Colonic mucosa (tissue), 4 donors: ENCODE results near the gene NEU1. TPM values are rescaled to one million over a fixed set of nuclear protein-coding genes. Genes with fewer than 3 reads are reported as not detected.
"Not testable (repeated sequence)": the region's sequence is repeated elsewhere in the genome, so short reads cannot be mapped to it uniquely, and the experiment has no call there.

Experiments used
- DNase-seq: peaks from one replicate; pipeline ENCODE4 v3.0.0-alpha.2; 2020
- H3K27ac ChIP-seq: fragments of 200-600 bp; one replicate; pipeline ENCODE4 v1.8.0; 2021
- H3K27me3 ChIP-seq: fragments of 200-600 bp; one replicate; pipeline ENCODE4 v1.8.0; 2021
- H3K36me3 ChIP-seq: fragments of 200-600 bp; one replicate; pipeline ENCODE4 v1.8.0; 2021
- H3K4me1 ChIP-seq: fragments of 200-600 bp; one replicate; pipeline ENCODE4 v1.8.0; 2021; ENCODE audit warnings: mild to moderate bottlenecking
- H3K4me3 ChIP-seq: fragments of 200-600 bp; one replicate; pipeline ENCODE4 v1.8.0; 2021
- H3K9ac ChIP-seq, 2 donors: one replicate each; pipeline ENCODE4 v1.7.0; 2013; ENCODE audit warnings: control low read depth in 2 of 2, low read depth in 2 of 2, low read length in 2 of 2
- H3K9me3 ChIP-seq: fragments of 200-600 bp; one replicate; pipeline ENCODE4 v1.8.0; 2021
- CTCF ChIP-seq: fragments of 200-600 bp; IDR thresholded peaks from one replicate; pipeline ENCODE4 v1.8.0; 2022; ENCODE audit warnings: antibody characterized with exemption, mild to moderate bottlenecking
- intact Hi-C: fragments of 100-400 bp; cut with DNase I; formaldehyde crosslinking; loops from one replicate; pipeline ENCODE4 v1.14.1; 2022
- total RNA-seq, 2 donors: library from RNA; stranded (reverse); fragmentation: NEBNext Ultra II Directional in 1 of 2; extraction: Animal tissue kit (Norgen Biotek cat#: 25700) in 1 of 2; gene quantifications; one replicate each; pipeline ENCODE4 v1.2.1, GENCODE V29; 2021
- donor health status: healthy.
- donor health status: DM: no; HTN: no; CAD: no.
- donor health status: DM: no; HTN: no; CAD: no.

NEU1 gene
- total RNA-seq, 2 donors from 2014 or later: 33.8 to 47.4 TPM

GRCh38 chr6:31811645-31812044, 51.0 kb downstream of the NEU1 start:
- intact Hi-C loops: no loop called here
- Histone ChIP-seq H3K4me3 (no peak overlapping the region), H3K4me1 (no peaks in the 10 kb centered on the region), H3K27me3 (no peaks in the 10 kb centered on the region), H3K9ac (no peak overlapping the region), H3K9me3 (no peaks in the 10 kb centered on the region), H3K27ac (no peak overlapping the region), H3K36me3 (no peaks in the 10 kb centered on the region)
- DNase-seq: no peak
- TF ChIP-seq CTCF: no peak

GRCh38 chr6:31808599-31808998, 54.0 kb downstream of the NEU1 start:
- H3K9me3 ChIP-seq, H3K4me3 ChIP-seq, H3K4me1 ChIP-seq, DNase-seq, H3K36me3 ChIP-seq, H3K27me3 ChIP-seq, intact Hi-C loops, H3K9ac ChIP-seq, H3K27ac ChIP-seq: not testable (repeated sequence)

Other genes starting within 250 kb of the NEU1 start
- 10 to 100 TPM in 1 of 2 donors, 1 to 10 TPM in 1; 5.0 to 20.7 TPM for gene AIF1, start 247.6 kb downstream of the NEU1 start, total RNA-seq
- 100 to 1,000 TPM; 107 to 171 TPM for gene PRRC2A, start 242.1 kb downstream of the NEU1 start, total RNA-seq
- 100 to 1,000 TPM; 266 to 337 TPM for gene BAG6, start 210.2 kb downstream of the NEU1 start, total RNA-seq
- gene APOM, start 206.9 kb downstream of the NEU1 start, total RNA-seq: 1 to 10 TPM; 1.6 to 2.4 TPM
- 10 to 100 TPM; 28.3 to 32.8 TPM for gene C6orf47, start 202.0 kb downstream of the NEU1 start, total RNA-seq
- gene GPANK1, start 197.8 kb downstream of the NEU1 start, total RNA-seq: 10 to 100 TPM; 11.0 to 14.9 TPM
- gene CSNK2B, start 196.7 kb downstream of the NEU1 start, total RNA-seq: 100 to 1,000 TPM; 140 to 152 TPM
- 1 to 10 TPM; 4.4 to 9.0 TPM for gene LY6G5B, start 192.8 kb downstream of the NEU1 start, total RNA-seq
- 1 to 10 TPM; 1.9 to 2.8 TPM for gene LY6G5C, start 181.8 kb downstream of the NEU1 start, total RNA-seq
- gene ABHD16A, start 159.5 kb downstream of the NEU1 start, total RNA-seq: 10 to 100 TPM; 56.8 to 65.2 TPM
- gene LY6G6F, start 156.0 kb downstream of the NEU1 start, total RNA-seq: not detected
- gene LY6G6D, start 147.5 kb downstream of the NEU1 start, total RNA-seq: not detected
- gene LY6G6C, start 141.1 kb downstream of the NEU1 start, total RNA-seq: 1 to 10 TPM in 1 of 2 donors, not detected in 1; 2.3 TPM
- gene MPIG6B, start 139.4 kb downstream of the NEU1 start, total RNA-seq: under 1 TPM; 0.19 to 0.57 TPM
- gene DDAH2, start 133.5 kb downstream of the NEU1 start, total RNA-seq: 10 to 100 TPM; 92.1 to 98.7 TPM
- gene CLIC1, start 126.3 kb downstream of the NEU1 start, total RNA-seq: 100 to 1,000 TPM; 622 to 646 TPM
- 10 to 100 TPM; 13.3 to 34.2 TPM for gene MSH5, start 122.8 kb downstream of the NEU1 start, total RNA-seq
- gene SAPCD1, start 100.2 kb downstream of the NEU1 start, total RNA-seq: 1 to 10 TPM; 1.7 to 8.9 TPM
- gene VWA7, start 85.5 kb downstream of the NEU1 start, total RNA-seq: 10 to 100 TPM in 1 of 2 donors, 1 to 10 TPM in 1; 6.1 to 10.1 TPM
- gene VARS1, start 67.1 kb downstream of the NEU1 start, total RNA-seq: 100 to 1,000 TPM in 1 of 2 donors, 10 to 100 TPM in 1; 40.8 to 136 TPM
- gene LSM2, start 55.9 kb downstream of the NEU1 start, total RNA-seq: 10 to 100 TPM; 37.6 to 61.3 TPM
- gene HSPA1L, start 47.5 kb downstream of the NEU1 start, total RNA-seq: 1 to 10 TPM in 1 of 2 donors, under 1 TPM in 1; 0.98 to 1.4 TPM
- 100 to 1,000 TPM; 248 to 397 TPM for gene HSPA1A, start 47.3 kb downstream of the NEU1 start, total RNA-seq
- 100 to 1,000 TPM; 278 to 543 TPM for gene HSPA1B, start 35.1 kb downstream of the NEU1 start, total RNA-seq
- 100 to 1,000 TPM; 546 to 779 TPM for gene SLC44A4, start 16.2 kb upstream of the NEU1 start, total RNA-seq
- gene EHMT2, start 34.9 kb upstream of the NEU1 start, total RNA-seq: 10 to 100 TPM; 28.4 to 52.1 TPM
- 1 to 10 TPM; 2.0 to 4.9 TPM for gene ZBTB12, start 39.3 kb upstream of the NEU1 start, total RNA-seq
- 10 to 100 TPM in 1 of 2 donors, 1 to 10 TPM in 1; 7.8 to 15.2 TPM for gene C2, start 64.9 kb upstream of the NEU1 start, total RNA-seq
- 10 to 100 TPM; 20.4 to 60.6 TPM for gene CFB, start 83.3 kb upstream of the NEU1 start, total RNA-seq
- gene NELFE, start 96.2 kb upstream of the NEU1 start, total RNA-seq: 10 to 100 TPM; 50.3 to 55.6 TPM
- gene SKIC2, start 96.4 kb upstream of the NEU1 start, total RNA-seq: 10 to 100 TPM; 52.5 to 81.1 TPM
- 10 to 100 TPM; 13.0 to 16.1 TPM for gene DXO, start 109.3 kb upstream of the NEU1 start, total RNA-seq
- gene C4A, start 119.2 kb upstream of the NEU1 start, total RNA-seq: 10 to 100 TPM; 15.9 to 23.4 TPM
- 10 to 100 TPM; 11.9 to 19.4 TPM for gene C4B, start 152.0 kb upstream of the NEU1 start, total RNA-seq
- gene CYP21A2, start 175.6 kb upstream of the NEU1 start, total RNA-seq: 1 to 10 TPM in 1 of 2 donors, not detected in 1; 3.3 TPM
- gene TNXB, start 246.5 kb upstream of the NEU1 start, total RNA-seq: 10 to 100 TPM in 1 of 2 donors, 1 to 10 TPM in 1; 7.3 to 20.1 TPM